Measurements from ENCODE around the gene GPR137. TPM values are rescaled to one million over a fixed set of nuclear protein-coding genes. Genes with fewer than 3 reads are reported as not detected.

GPR137 gene
- total RNA-seq, 1 experiment from 2014 or later = 32.4 TPM

- Histone ChIP-seq H3K9ac (ENCODE audit: low read length) (no peak overlapping the region), H3K4me3 (ENCODE audit: low read length) (no peak overlapping the region)
- ATAC-seq = no peak
Measured at GRCh38 chr11:64324692-64325469, 39.2 kb downstream of the GPR137 start.

GRCh38 chr11:64327375-64327774 is 41.7 kb downstream of the GPR137 start:
- ATAC-seq (no peak), DNase-seq (no peak)
- POLR2A ChIA-PET (ENCODE audit: unreplicated experiment) = interaction anchor here (0.6 to 0.9 kb wide), 2 partner anchors 10 to 542 kb away, joined by 3 read pairs; partner anchors contain the start of gene TRMT112
- H3K4me1 ChIP-seq (ENCODE audit: insufficient read depth, low read length) = peaks cover 25% of the 10 kb centered on the region
- H3F3A ChIP-seq (ENCODE audit: low read length, unreplicated experiment) = peaks cover 2% of the 10 kb centered on the region
- no peak overlapping the region for H3K9ac ChIP-seq (ENCODE audit: low read length)
- H4K20me1 ChIP-seq (ENCODE audit: low read length) = no peaks in the 10 kb centered on the region
- no peak overlapping the region for H3K4me2 ChIP-seq (ENCODE audit: low read length)
- TF ChIP-seq EZH2phosphoT487 (IDR thresholded peaks at IDR 0.05; ENCODE audit: borderline replicate concordance, low read length) (no peak), CTCF (conservative IDR thresholded peaks at IDR 0.05; ENCODE audit: low read depth, low read length) (no peak), EZH2 (IDR thresholded peaks at IDR 0.05; ENCODE audit: low read length, unreplicated experiment) (no peak)
- H3K27ac ChIP-seq (ENCODE audit: low read length) = no peak overlapping the region
- H3K9me3 ChIP-seq (ENCODE audit: low read length) = no peaks in the 10 kb centered on the region
- H3K79me2 ChIP-seq (ENCODE audit: low read length) = no peaks in the 10 kb centered on the region
- no TSS peak for BruUV-seq (replicated peaks)
- no peaks in the 10 kb centered on the region for H3K27me3 ChIP-seq (ENCODE audit: low read length)
- H3K36me3 ChIP-seq (ENCODE audit: low read depth, low read length) = 0 out of 2 replicates have a peak, but pooled peaks cover 3% of the 10 kb centered on the region
- no peak overlapping the region for H2AFZ ChIP-seq (ENCODE audit: low read length)
- CTCF ChIA-PET = interaction anchor here (0.7 kb wide), 1 partner anchor 10 kb away, joined by 3 read pairs; no protein-coding TSS in a partner anchor
- no peak overlapping the region for H3K4me3 ChIP-seq (ENCODE audit: low read length)
- intact Hi-C loops (cut with micrococcal nuclease) = no loop called here
- no peaks in the 10 kb centered on the region for H3K9me2 ChIP-seq (replicated peaks; ENCODE audit: low read length)

More at GRCh38 chr11:64324692-64325469, 39.2 kb downstream of the GPR137 start:
- H3K27me3 ChIP-seq (ENCODE audit: low read length) = no peaks in the 10 kb centered on the region
- H3F3A ChIP-seq (ENCODE audit: low read length, unreplicated experiment) = no peaks in the 10 kb centered on the region
- H2AFZ ChIP-seq (ENCODE audit: low read length) = no peak overlapping the region
- no peaks in the 10 kb centered on the region for H3K9me3 ChIP-seq (ENCODE audit: low read length)
- H3K36me3 ChIP-seq (ENCODE audit: low read depth, low read length) = 0 out of 2 replicates have a peak, but pooled peaks cover 3% of the 10 kb centered on the region
- no peak overlapping the region for H3K27ac ChIP-seq (ENCODE audit: low read length)
- H3K79me2 ChIP-seq (ENCODE audit: low read length) = peaks cover 9% of the 10 kb centered on the region; the same call in 1 of the 2 replicates
- no TSS peak for BruUV-seq (replicated peaks)
- H3K4me1 ChIP-seq (ENCODE audit: insufficient read depth, low read length) = peaks cover 21% of the 10 kb centered on the region
- ChIA-PET CTCF (interaction anchor here (1.2 kb wide), 1 partner anchor 30 kb away, joined by 3 read pairs; no protein-coding TSS in a partner anchor), POLR2A (ENCODE audit: unreplicated experiment) (no interaction called here)
- H4K20me1 ChIP-seq (ENCODE audit: low read length) = no peaks in the 10 kb centered on the region
- DNase-seq = no peak
- no peak for TF ChIP-seq CTCF (conservative IDR thresholded peaks at IDR 0.05; ENCODE audit: low read depth, low read length)
- TF ChIP-seq EZH2phosphoT487 (IDR thresholded peaks at IDR 0.05; ENCODE audit: borderline replicate concordance, low read length) = no peak
- no peak for TF ChIP-seq EZH2 (IDR thresholded peaks at IDR 0.05; ENCODE audit: low read length, unreplicated experiment)
- no peaks in the 10 kb centered on the region for H3K9me2 ChIP-seq (replicated peaks; ENCODE audit: low read length)
- no peak overlapping the region for H3K4me2 ChIP-seq (ENCODE audit: low read length)
- intact Hi-C loops (cut with micrococcal nuclease) = no loop called here

GRCh38 chr11:64327993-64328392 is 42.3 kb downstream of the GPR137 start:
- Histone ChIP-seq H3K27ac (ENCODE audit: low read length) (no peak overlapping the region), H3K4me3 (ENCODE audit: low read length) (no peak overlapping the region), H3K9me3 (ENCODE audit: low read length) (no peaks in the 10 kb centered on the region), H3K36me3 (ENCODE audit: low read depth, low read length) (no peaks in the 10 kb centered on the region), H3K79me2 (ENCODE audit: low read length) (no peaks in the 10 kb centered on the region), H3K4me1 (ENCODE audit: insufficient read depth, low read length) (peaks cover 28% of the 10 kb centered on the region), H3K4me2 (ENCODE audit: low read length) (no peak overlapping the region), H3F3A (ENCODE audit: low read length, unreplicated experiment) (peaks cover 5% of the 10 kb centered on the region), H3K9me2 (replicated peaks; ENCODE audit: low read length) (no peaks in the 10 kb centered on the region), H4K20me1 (ENCODE audit: low read length) (no peaks in the 10 kb centered on the region), H2AFZ (ENCODE audit: low read length) (no peak overlapping the region), H3K27me3 (ENCODE audit: low read length) (no peaks in the 10 kb centered on the region), H3K9ac (ENCODE audit: low read length) (no peak overlapping the region)
- BruUV-seq (replicated peaks) = no TSS peak
- CTCF ChIA-PET = no interaction called here
- POLR2A ChIA-PET (ENCODE audit: unreplicated experiment) = interaction anchor here (0.9 kb wide), 1 partner anchor 10 kb away, joined by 3 read pairs; the partner anchor contains the start of gene TRMT112
- ATAC-seq = no peak
- DNase-seq = no peak
- intact Hi-C loops (cut with micrococcal nuclease) = no loop called here
- TF ChIP-seq EZH2phosphoT487 (IDR thresholded peaks at IDR 0.05; ENCODE audit: borderline replicate concordance, low read length) = no peak
- TF ChIP-seq EZH2 (IDR thresholded peaks at IDR 0.05; ENCODE audit: low read length, unreplicated experiment) = no peak
- no peak for TF ChIP-seq CTCF (conservative IDR thresholded peaks at IDR 0.05; ENCODE audit: low read depth, low read length)

Measured in PC-3 (cell line).